SK-N-SH treated with all-trans-retinoic acid at 6 μM for 48 hours (cell line): Measurements from ENCODE around the gene ATXN10.
"Not testable (repeated sequence)": the region's sequence is repeated elsewhere in the genome, so short reads cannot be mapped to it uniquely, and the experiment has no call there.

Source experiments
- ATAC-seq: fragments of 200-7000 bp; cut with Tn5 transposase; 3 replicates; pipeline ENCODE4 v1.9.1; 2020; ENCODE audit warnings: mild to moderate bottlenecking, moderate library complexity
- BACH2 ChIP-seq: fragments of 250-450 bp; sonication (Bioruptor Pico); IDR thresholded peaks from 2 replicates; pipeline ENCODE4 v1.9.0; 2021; ENCODE audit warnings: mild to moderate bottlenecking, borderline replicate concordance
- CSDC2 ChIP-seq: fragments of 250-450 bp; sonication (Bioruptor Pico); IDR thresholded peaks from 2 replicates; pipeline ENCODE4 v1.5.0; 2020; ENCODE audit warnings: mild to moderate bottlenecking, moderate library complexity
- GLIS3 ChIP-seq: fragments of 250-450 bp; sonication (Bioruptor Pico); IDR thresholded peaks from 2 replicates; pipeline ENCODE4 v1.5.0; 2020; ENCODE audit warnings: mild to moderate bottlenecking, moderate library complexity
- ISL1 ChIP-seq: fragments of 250-450 bp; sonication (Bioruptor Pico); IDR thresholded peaks from 2 replicates; pipeline ENCODE4 v2.1.2; 2022; ENCODE audit warnings: mild to moderate bottlenecking, moderate library complexity
- OSR1 ChIP-seq: fragments of 250-450 bp; sonication (Bioruptor Pico); IDR thresholded peaks from 2 replicates; pipeline ENCODE4 v1.8.0; 2022; ENCODE audit warnings: moderate library complexity, mild to moderate bottlenecking, inconsistent platforms
- PATZ1 ChIP-seq: fragments of 250-450 bp; sonication (Bioruptor Pico); IDR thresholded peaks from 2 replicates; pipeline ENCODE4 v1.8.0; 2020; ENCODE audit warnings: mild to moderate bottlenecking, moderate library complexity, borderline replicate concordance
- POU6F1 ChIP-seq: fragments of 250-450 bp; sonication (Bioruptor Pico); IDR thresholded peaks from 2 replicates; pipeline ENCODE4 v1.8.0; 2021; ENCODE audit warnings: low read depth, mild to moderate bottlenecking, moderate library complexity, borderline replicate concordance
- PPARA ChIP-seq: fragments of 250-450 bp; sonication (Bioruptor Pico); IDR thresholded peaks from 2 replicates; pipeline ENCODE4 v1.5.0; 2020; ENCODE audit warnings: mild to moderate bottlenecking, borderline replicate concordance
- RARB ChIP-seq: fragments of 250-450 bp; sonication (Bioruptor Pico); IDR thresholded peaks from 2 replicates; pipeline ENCODE4 v1.8.0; 2021; ENCODE audit warnings: mild to moderate bottlenecking, moderate library complexity
- TCF4 ChIP-seq: fragments of 250-450 bp; sonication (Bioruptor Pico); IDR thresholded peaks from 2 replicates; pipeline ENCODE4 v1.8.0; 2021; ENCODE audit warnings: mild to moderate bottlenecking, moderate library complexity, borderline replicate concordance
- TOX ChIP-seq: fragments of 250-450 bp; sonication (Bioruptor Pico); IDR thresholded peaks from 2 replicates; pipeline ENCODE4 v1.8.0; 2021; ENCODE audit warnings: mild to moderate bottlenecking, moderate library complexity, borderline replicate concordance
- ZC3H10 ChIP-seq: fragments of 250-450 bp; sonication (Bioruptor Pico); IDR thresholded peaks from 2 replicates; pipeline ENCODE4 v1.5.1; 2021; ENCODE audit warnings: mild to moderate bottlenecking, moderate library complexity
- ZFP3 ChIP-seq: fragments of 250-450 bp; sonication (Bioruptor Pico); IDR thresholded peaks from 2 replicates; pipeline ENCODE4 v1.5.0; 2020; ENCODE audit warnings: mild to moderate bottlenecking, moderate library complexity
- ZFP30 ChIP-seq: fragments of 450-650 bp; formaldehyde crosslinking; IDR thresholded peaks from 2 replicates; pipeline ENCODE4 v1.5.0; 2022; ENCODE audit warnings: mild to moderate bottlenecking, moderate library complexity
- ZNF565 ChIP-seq: fragments of 450-650 bp; formaldehyde crosslinking; conservative IDR thresholded peaks from 2 replicates; pipeline ENCODE4 v1.5.0; 2020; ENCODE audit warnings: low read depth, mild to moderate bottlenecking, moderate library complexity
- ZNF70 ChIP-seq: fragments of 450-650 bp; formaldehyde crosslinking; IDR thresholded peaks from 2 replicates; pipeline ENCODE4 v1.5.0; 2020; ENCODE audit warnings: mild to moderate bottlenecking, moderate library complexity
- TF ChIP-seq, protein P1 (sequence below): fragments of 250-450 bp; sonication (Bioruptor Pico); IDR thresholded peaks from 2 replicates; pipeline ENCODE4 v1.5.1; 2020; ENCODE audit warnings: low read depth, mild to moderate bottlenecking, moderate library complexity
- TF ChIP-seq, protein P2 (sequence below): fragments of 250-450 bp; sonication (Bioruptor Pico); IDR thresholded peaks from 2 replicates; pipeline ENCODE4 v1.5.1; 2021; ENCODE audit warnings: mild to moderate bottlenecking, moderate library complexity
- TF ChIP-seq, protein P3 (sequence below): fragments of 250-450 bp; sonication (Bioruptor Pico); IDR thresholded peaks from 2 replicates; pipeline ENCODE4 v1.5.0; 2020; ENCODE audit warnings: mild to moderate bottlenecking, moderate library complexity

Gene ATXN10

GRCh38 chr22:45667486-45667885, 4.1 kb upstream of the ATXN10 start:
- TF ChIP-seq ZNF70 (CRISPR knock-in tag) (no peak), TCF4 (CRISPR knock-in tag) (no peak), RARB (CRISPR knock-in tag) (no peak), BACH2 (no peak), GLIS3 (CRISPR knock-in tag) (no peak), TOX (CRISPR knock-in tag) (no peak), POU6F1 (CRISPR knock-in tag) (no peak), PATZ1 (CRISPR knock-in tag) (no peak), ZFP30 (CRISPR knock-in tag) (no peak), ISL1 (CRISPR knock-in tag) (no peak), OSR1 (CRISPR knock-in tag) (no peak), ZNF565 (no peak), ZFP3 (CRISPR knock-in tag) (no peak)
- TF ChIP-seq, protein P1, sequence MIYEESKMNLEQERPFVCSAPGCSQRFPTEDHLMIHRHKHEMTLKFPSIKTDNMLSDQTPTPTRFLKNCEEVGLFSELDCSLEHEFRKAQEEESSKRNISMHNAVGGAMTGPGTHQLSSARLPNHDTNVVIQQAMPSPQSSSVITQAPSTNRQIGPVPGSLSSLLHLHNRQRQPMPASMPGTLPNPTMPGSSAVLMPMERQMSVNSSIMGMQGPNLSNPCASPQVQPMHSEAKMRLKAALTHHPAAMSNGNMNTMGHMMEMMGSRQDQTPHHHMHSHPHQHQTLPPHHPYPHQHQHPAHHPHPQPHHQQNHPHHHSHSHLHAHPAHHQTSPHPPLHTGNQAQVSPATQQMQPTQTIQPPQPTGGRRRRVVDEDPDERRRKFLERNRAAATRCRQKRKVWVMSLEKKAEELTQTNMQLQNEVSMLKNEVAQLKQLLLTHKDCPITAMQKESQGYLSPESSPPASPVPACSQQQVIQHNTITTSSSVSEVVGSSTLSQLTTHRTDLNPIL (CRISPR knock-in tag): no peak
- TF ChIP-seq, protein P2, sequence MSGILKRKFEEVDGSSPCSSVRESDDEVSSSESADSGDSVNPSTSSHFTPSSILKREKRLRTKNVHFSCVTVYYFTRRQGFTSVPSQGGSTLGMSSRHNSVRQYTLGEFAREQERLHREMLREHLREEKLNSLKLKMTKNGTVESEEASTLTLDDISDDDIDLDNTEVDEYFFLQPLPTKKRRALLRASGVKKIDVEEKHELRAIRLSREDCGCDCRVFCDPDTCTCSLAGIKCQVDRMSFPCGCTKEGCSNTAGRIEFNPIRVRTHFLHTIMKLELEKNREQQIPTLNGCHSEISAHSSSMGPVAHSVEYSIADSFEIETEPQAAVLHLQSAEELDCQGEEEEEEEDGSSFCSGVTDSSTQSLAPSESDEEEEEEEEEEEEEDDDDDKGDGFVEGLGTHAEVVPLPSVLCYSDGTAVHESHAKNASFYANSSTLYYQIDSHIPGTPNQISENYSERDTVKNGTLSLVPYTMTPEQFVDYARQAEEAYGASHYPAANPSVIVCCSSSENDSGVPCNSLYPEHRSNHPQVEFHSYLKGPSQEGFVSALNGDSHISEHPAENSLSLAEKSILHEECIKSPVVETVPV: no peak
- TF ChIP-seq, protein P3, sequence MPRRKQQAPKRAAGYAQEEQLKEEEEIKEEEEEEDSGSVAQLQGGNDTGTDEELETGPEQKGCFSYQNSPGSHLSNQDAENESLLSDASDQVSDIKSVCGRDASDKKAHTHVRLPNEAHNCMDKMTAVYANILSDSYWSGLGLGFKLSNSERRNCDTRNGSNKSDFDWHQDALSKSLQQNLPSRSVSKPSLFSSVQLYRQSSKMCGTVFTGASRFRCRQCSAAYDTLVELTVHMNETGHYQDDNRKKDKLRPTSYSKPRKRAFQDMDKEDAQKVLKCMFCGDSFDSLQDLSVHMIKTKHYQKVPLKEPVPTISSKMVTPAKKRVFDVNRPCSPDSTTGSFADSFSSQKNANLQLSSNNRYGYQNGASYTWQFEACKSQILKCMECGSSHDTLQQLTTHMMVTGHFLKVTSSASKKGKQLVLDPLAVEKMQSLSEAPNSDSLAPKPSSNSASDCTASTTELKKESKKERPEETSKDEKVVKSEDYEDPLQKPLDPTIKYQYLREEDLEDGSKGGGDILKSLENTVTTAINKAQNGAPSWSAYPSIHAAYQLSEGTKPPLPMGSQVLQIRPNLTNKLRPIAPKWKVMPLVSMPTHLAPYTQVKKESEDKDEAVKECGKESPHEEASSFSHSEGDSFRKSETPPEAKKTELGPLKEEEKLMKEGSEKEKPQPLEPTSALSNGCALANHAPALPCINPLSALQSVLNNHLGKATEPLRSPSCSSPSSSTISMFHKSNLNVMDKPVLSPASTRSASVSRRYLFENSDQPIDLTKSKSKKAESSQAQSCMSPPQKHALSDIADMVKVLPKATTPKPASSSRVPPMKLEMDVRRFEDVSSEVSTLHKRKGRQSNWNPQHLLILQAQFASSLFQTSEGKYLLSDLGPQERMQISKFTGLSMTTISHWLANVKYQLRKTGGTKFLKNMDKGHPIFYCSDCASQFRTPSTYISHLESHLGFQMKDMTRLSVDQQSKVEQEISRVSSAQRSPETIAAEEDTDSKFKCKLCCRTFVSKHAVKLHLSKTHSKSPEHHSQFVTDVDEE (CRISPR knock-in tag): no peak
- no peak for ATAC-seq

DNA sequence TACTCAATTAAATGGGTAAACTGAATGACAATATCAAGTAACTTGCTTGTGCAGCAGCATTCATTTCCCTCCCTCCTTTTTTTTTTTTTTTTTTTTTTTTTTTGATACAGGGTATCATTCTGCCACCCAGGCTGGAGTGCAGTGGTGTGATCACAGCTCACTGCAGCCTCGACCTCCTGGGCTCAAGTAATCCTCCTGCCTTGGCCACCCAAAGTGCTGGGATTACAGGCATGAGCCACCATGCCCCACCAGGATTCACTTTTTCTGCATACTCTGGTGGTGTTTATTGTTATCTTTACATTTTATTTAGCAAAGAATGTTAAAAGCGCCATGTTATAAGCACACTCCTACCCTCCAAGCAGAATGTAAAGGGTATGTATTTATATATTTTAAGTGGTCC, 1.3 kb upstream of the ATXN10 start:
- not testable (repeated sequence) for ATAC-seq

- ATAC-seq: peak; percentile 24
- TF ChIP-seq TCF4 (CRISPR knock-in tag) (no peak), POU6F1 (CRISPR knock-in tag) (no peak), PATZ1 (CRISPR knock-in tag) (no peak), ZFP3 (CRISPR knock-in tag) (no peak), CSDC2 (CRISPR knock-in tag) (no peak), ZC3H10 (CRISPR knock-in tag) (no peak), BACH2 (no peak), PPARA (CRISPR knock-in tag) (no peak), ZNF565 (no peak), ZNF70 (CRISPR knock-in tag) (no peak)
- TF ChIP-seq, all 23 proteins: peak for 0
These were observed 452 bp upstream of the ATXN10 start for GRCh38 chr22:45670981-45671782.
